NOMO-1 (cell line): ENCODE data around the gene SLC7A11.
"Not testable (repeated sequence)": the region's sequence is repeated elsewhere in the genome, so short reads cannot be mapped to it uniquely, and the experiment has no call there.

Source experiments
- DNase-seq, 2 experiments: peaks; one replicate each; lab custom pipeline; 2025; ENCODE audit not compliant: unreplicated experiment in 2 of 2; lab: John Stamatoyannopoulos, UW

SLC7A11 gene

DNA sequence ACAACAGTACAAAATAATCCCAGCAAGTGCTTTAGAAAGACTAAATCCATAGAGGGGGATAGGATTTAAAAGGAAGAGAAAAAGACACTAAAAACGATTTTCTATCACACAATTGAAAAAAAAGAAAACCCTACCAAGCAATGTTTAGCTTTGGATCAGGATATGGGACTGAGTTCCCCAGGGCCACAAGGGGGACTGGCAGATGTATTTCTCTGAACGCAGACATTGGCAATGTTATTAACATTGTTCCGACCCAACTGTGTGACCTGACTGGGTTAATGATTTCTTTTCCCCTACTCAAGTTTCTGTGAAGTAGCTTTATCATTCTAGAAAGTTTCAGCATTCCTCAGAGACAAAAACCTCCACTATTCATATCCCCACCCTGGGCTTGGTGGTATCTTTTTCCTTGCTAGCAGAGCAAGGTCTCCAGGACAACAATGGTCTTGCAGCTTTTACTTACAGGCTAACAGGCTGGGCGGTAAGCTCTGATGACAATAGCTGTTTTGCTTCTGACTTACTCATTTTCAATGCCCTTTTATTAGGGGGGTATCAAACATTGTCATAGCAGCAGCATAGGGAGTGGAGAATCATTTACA is 25.8 kb downstream of the SLC7A11 start:
- DNase-seq, result no peak

GRCh38 chr4:138210576-138210975 is 31.6 kb downstream of the SLC7A11 start:
- DNase-seq, result not testable (repeated sequence)

GRCh38 chr4:138209094-138209493 is 33.1 kb downstream of the SLC7A11 start:
- no peak for DNase-seq

DNA sequence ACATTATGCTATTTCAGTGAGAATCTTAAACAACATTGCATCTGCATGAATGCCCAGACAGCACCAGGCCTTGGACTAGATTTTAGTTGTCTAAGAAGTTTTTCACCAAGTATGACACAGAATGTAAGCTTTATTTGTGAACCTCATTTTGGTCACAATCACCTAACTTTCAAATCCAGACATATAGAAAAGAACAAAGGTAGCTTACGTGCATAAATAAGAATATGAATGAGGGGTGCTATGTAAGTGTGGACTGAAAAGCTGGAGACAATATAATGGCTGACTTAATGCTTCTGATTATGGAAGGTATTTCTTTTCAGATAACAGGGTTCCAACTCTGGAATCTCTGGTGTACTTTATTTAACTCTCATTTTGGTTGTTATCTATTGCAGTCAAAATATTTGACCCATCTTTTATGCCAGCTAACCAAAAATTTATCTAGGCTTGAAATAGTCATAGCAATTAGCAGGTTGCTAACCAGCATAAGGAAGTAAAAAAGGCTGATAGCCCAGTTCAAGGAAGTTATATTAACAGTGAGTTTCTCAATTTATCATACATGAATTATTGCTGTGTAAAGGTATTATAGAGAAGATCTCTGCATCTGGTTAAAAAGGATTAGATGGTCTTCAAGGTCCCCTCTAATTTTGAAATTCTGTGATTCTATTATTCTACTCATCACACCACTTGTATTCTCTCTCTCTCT is 36.5 kb downstream of the SLC7A11 start:
- peak; percentile 47 to 74 for DNase-seq

- DNase-seq, result no peak
Observed at GRCh38 chr4:138204507-138204906, 37.6 kb downstream of the SLC7A11 start.

GRCh38 chr4:138202686-138203085 is 39.5 kb downstream of the SLC7A11 start:
- no peak for DNase-seq

DNA sequence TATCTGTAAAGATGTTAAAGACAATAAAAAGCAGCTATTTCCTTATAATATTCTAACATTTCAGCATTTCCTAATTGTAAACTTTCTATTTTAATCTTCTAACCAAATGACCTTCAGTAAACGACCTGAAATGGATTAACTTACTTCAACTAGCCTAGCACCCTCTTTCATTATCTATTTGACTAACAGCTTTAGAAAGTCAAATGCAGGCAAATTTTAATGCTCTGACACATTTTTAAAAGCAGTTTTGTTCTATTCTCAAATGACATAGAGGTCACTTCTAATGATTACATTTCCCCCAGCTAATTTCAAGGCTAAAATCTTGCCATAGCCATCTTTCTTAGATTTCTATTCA is 41.9 kb downstream of the SLC7A11 start:
- DNase-seq, result no peak

DNA sequence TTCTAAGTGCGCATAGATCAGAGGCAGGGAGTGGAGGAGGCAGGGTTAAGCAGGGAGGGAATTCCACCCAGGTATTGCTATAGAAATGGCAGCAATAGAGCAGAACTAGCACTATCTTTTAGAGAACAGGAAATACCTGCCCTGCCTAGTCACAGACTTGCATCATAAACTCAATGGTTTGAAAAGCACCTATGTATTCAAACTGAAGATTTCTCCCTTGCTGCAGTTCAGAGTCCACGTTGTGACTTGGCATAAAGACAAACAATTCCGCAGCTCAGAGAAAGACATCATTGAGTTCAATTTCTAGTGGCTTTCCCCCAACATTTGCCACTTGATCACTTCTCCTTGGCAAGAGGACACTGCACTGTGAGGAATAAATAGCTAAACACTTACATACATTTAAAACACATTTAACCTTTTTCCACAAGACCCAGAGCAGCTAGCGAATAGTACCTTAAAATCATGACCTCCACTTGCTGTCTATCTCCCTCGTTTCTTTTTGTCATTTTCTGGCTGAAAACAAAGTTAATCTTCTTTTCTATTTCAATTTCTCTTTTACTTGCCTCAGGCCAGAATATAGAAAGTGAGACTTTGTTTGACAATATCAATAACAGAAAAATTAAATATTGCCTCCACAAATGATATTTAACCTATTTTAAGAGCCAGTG is 42.4 kb downstream of the SLC7A11 start:
- no peak for DNase-seq

DNA sequence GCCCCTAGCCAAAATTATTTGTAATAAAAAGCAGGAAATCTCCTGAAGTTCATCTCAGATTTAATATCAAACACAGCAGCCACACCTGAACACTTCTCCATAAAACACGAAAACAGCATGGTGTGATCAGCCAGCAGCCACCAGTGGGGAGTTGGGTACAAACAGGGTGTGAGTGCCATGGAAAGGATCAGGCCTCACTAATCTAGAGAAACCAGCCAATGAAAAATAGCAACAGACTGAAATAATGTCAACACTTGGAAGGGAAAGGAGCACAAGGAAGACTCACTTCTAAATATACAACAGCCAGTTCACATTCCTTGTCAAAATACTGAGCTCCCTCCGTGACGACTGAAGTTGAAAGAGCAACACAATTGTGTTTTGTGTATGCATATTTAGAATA is 46.0 kb downstream of the SLC7A11 start:
- no peak for DNase-seq

DNA sequence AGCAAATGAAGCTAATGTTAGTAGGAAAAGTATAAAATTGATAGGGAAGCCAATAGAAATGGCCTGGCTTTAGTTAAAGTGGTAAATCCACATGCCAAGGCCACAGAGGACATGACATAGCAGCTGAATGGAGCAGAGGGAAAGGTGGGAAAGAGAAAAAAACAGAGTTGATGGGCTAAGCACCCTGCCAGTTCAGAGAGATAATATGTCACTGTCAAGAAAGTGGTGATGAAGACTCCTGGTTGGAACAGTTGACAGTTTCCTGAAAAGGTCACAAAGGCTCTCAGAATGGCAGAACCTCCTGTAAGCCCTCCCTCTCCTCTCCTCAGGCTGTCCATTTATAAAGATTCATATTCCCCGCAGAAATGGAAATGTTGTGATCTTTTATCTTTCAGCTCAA is 48.2 kb downstream of the SLC7A11 start:
- no peak for DNase-seq

GRCh38 chr4:138192113-138192512 is 50.0 kb downstream of the SLC7A11 start:
- DNase-seq, result peak in 1 of 2 experiments; percentile 19

DNA sequence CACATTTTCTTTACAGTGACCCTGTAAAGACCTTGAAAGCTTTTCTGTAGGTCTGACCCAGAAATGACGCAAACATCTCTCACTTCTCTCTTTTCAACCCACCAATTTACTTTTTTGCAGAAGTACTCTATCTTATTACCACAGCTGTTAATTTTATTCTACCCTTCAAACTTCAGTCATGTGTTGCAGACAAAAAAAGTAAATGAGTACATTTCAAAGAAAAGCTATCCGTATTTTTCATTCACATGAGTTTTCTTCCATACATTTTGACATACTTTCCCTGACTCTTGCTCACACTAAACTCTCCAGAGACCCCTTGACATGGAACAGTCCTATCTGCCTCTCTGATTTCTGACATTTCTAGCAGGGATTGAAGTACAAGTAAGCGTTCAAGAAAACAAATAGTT is 51.7 kb downstream of the SLC7A11 start:
- DNase-seq, result peak; percentile 83 to 96

- peak; percentile 31 to 46 for DNase-seq
Observed at GRCh38 chr4:138189206-138189605, 52.9 kb downstream of the SLC7A11 start.

GRCh38 chr4:138188406-138189084 is 53.6 kb downstream of the SLC7A11 start:
- DNase-seq, result peak in 1 of 2 experiments; percentile 19

GRCh38 chr4:138185859-138186645 is 56.1 kb downstream of the SLC7A11 start:
- no peak for DNase-seq

DNA sequence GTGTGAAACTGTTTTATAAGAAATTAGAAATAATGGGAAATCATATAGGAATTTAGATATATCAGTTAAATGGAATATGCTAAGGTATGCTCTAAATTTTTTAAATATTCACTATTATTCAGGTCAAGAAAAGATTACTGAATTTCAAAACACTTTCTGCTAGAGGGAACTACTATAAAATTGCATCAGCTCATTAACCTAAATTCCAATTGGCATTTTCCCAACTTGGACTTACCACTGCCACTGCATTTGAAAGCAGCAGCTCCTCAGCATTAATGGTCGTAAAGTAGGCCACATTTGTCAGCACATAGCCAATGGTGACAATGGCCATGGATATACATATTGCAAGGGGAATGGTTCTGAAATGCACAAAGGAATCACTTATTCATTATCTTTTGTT is 57.3 kb downstream of the SLC7A11 start:
- DNase-seq, result no peak

- peak in 1 of 2 experiments; percentile 49 for DNase-seq
Observed at GRCh38 chr4:138182838-138183426, 59.2 kb downstream of the SLC7A11 start.

- DNase-seq, result no peak
Observed at GRCh38 chr4:138181287-138181686, 60.9 kb downstream of the SLC7A11 start.

- no peak for DNase-seq
Observed at GRCh38 chr4:138178566-138178965, 63.6 kb downstream of the SLC7A11 start.

DNA sequence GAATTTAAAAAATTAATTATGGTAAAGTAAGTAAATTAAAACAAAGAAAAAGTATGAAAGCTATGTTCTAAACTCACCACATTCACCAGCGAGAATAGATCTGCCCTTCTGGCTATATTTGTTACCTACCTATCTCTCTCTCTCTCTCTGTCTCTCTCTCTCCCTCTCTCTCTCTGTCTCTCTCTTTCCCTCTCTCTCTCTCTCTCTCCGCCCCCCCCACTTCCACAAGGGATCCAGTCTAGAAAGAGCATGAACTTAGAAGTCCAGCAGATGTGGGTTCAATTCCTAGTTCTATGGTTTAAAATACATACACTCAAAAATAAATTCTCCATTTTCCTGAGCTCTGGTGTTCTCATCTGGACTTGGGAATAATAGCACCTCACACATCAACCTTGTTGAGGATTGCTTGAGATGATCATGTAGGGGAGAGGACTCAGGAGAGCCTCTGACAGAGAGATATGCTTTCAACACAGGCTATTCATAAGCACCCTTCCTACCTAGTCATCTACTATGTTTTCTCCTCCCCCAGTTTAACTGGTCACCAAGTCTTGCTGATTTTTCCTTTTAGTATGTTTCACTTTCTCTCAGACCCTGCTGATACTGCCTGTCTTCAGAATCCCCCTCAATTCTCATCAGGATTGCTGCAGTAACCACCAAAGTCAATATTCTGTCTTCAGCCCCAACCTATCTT is 64.7 kb downstream of the SLC7A11 start:
- DNase-seq, result no peak
